Measurements from ENCODE around the gene SOSTDC1. TPM values are rescaled to one million over a fixed set of nuclear protein-coding genes. Genes with fewer than 3 reads are reported as not detected.
"Not testable (repeated sequence)": the region's sequence is repeated elsewhere in the genome, so short reads cannot be mapped to it uniquely, and the experiment has no call there.

SOSTDC1 gene
- total RNA-seq, 3 donors from 2014 or later = 3.7 to 6.7 (median 5.1) TPM

DNA sequence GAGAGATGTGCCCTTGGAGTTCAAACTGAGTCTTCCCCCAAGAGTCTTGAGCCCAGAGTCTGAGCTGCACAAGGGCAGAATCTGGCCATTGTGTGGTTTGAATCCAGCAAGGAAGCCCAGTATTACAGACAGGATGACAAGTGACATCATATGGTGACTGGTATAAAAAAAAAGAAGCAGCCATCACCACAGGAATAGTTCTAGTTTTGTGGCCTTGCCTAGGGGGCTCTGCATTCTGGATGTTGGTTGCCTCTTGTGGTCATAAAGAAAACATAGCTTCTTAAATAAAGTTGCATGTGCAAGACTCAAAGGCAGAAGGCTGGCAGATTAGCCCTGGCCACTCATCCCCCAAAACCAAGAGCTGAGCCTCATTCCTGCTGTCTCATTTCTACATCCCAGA is 44.3 kb upstream of the SOSTDC1 start:
- H3K4me1 ChIP-seq (ENCODE audit: low read depth) = no peaks in the 10 kb centered on the region
- intact Hi-C loops (cut with DNase I, micrococcal nuclease) = no loop called here
- no peaks in the 10 kb centered on the region for H3K36me3 ChIP-seq (ENCODE audit: low read depth)
- no peak for DNase-seq
- no peak for ATAC-seq
- H3K9me3 ChIP-seq = no peaks in the 10 kb centered on the region
- no peak overlapping the region for H3K4me3 ChIP-seq
- TF ChIP-seq, protein P1, sequence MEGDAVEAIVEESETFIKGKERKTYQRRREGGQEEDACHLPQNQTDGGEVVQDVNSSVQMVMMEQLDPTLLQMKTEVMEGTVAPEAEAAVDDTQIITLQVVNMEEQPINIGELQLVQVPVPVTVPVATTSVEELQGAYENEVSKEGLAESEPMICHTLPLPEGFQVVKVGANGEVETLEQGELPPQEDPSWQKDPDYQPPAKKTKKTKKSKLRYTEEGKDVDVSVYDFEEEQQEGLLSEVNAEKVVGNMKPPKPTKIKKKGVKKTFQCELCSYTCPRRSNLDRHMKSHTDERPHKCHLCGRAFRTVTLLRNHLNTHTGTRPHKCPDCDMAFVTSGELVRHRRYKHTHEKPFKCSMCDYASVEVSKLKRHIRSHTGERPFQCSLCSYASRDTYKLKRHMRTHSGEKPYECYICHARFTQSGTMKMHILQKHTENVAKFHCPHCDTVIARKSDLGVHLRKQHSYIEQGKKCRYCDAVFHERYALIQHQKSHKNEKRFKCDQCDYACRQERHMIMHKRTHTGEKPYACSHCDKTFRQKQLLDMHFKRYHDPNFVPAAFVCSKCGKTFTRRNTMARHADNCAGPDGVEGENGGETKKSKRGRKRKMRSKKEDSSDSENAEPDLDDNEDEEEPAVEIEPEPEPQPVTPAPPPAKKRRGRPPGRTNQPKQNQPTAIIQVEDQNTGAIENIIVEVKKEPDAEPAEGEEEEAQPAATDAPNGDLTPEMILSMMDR (IDR thresholded peaks at IDR 0.05) = no peak

DNA sequence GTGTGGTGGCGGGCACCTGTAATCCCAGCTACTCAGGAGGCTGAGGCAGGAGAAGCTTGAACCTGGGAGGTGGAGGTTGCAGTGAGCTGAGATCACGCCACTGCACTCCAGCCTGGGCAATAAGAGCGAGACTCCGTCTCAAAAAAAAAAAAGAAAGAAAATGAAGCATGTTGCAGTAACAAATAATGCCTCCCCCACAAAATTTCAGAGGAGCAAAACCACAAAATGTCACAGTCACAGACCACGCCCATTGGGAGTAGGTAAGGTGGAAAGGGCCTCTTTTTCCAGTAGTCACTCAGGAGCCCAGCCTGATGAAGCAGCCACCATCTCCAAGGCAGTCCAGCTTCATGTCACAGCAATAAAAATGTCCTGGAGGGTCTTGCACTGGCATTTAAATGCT is 40.9 kb upstream of the SOSTDC1 start:
- not testable (repeated sequence) for DNase-seq

DNA sequence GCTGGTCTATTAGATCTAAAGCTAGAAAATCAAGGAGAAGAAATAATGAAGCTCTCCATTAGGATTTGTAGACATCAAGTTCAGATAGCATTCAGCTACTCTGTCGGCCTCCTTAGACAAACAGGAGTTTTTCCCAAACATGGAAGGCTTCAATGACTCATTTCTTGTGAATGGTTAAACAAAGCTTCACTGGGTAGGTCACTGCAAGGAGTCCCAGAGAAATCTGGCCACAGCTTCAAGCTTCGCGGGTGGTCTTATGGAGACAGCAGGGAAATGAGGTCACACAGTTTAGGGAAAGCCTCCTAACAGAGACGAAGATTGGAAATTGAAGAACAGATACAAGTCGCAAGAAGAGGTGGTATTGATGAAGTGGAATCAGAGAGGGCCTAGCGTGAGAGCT is 38.5 kb upstream of the SOSTDC1 start:
- peak in 1 of 3 donors; percentile 14 for DNase-seq
- no peaks in the 10 kb centered on the region for H3K9me3 ChIP-seq
- H3K36me3 ChIP-seq (ENCODE audit: low read depth) = no peaks in the 10 kb centered on the region
- intact Hi-C loops (cut with DNase I, micrococcal nuclease) = no loop called here
- TF ChIP-seq, protein P1 (IDR thresholded peaks at IDR 0.05) = no peak
- peak; percentile 29 for ATAC-seq
- H3K4me3 ChIP-seq = no peak overlapping the region
- H3K4me1 ChIP-seq (ENCODE audit: low read depth) = no peaks in the 10 kb centered on the region

More for the DNA sequence above, 40.9 kb upstream of the SOSTDC1 start:
- H3K9me3 ChIP-seq; intact Hi-C loops (cut with DNase I, micrococcal nuclease); H3K36me3 ChIP-seq (ENCODE audit: low read depth); ATAC-seq; H3K4me3 ChIP-seq; H3K4me1 ChIP-seq (ENCODE audit: low read depth): not testable (repeated sequence)

DNA sequence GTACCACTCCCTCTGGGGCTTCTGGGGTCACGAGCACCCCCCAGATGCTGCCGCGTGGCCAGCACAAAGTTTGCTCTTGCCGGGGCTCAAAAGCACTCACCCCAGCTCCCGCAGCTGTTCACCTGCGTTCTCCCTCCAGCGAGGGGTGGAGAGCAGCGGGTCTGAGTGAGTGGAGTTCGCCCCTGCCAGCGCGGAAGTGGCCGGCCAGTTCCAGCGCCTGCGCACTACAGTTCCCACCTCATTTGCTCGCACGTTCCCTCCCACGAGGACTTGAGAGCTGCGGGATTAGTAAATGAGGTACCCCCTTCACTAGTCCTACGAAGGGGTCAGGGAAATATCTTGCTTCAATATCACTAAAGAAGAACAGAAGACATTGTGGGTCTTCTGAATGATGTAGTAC is 36.8 kb upstream of the SOSTDC1 start:
- Histone ChIP-seq H3K4me3 (no peak overlapping the region), H3K36me3 (ENCODE audit: low read depth) (no peaks in the 10 kb centered on the region), H3K4me1 (ENCODE audit: low read depth) (no peaks in the 10 kb centered on the region), H3K9me3 (no peaks in the 10 kb centered on the region)
- DNase-seq = no peak
- intact Hi-C loops (cut with DNase I, micrococcal nuclease) = no loop called here
- no peak for ATAC-seq
- TF ChIP-seq, protein P1 (IDR thresholded peaks at IDR 0.05) = no peak

DNA sequence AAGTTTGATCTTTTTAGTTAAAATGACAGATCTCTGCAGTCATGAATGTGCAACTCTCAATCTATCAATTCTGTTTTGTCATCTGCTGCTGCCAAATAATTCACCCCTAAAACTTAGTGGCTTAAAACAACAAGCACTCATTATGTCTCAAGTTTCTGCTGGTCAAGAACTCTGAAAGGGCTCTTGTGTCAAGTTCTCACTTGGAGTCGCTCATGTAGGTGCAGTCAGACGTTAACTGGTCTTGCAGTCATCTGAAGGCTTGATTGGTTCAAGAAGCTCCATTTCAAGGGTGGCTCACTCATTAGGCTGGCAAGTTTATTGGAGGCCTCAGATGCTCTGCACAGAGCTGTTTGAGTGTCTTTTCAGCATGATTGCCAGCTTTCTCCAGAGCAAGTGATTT is 32.6 kb upstream of the SOSTDC1 start:
- DNase-seq (no peak), ATAC-seq (no peak)
- intact Hi-C loops (cut with DNase I, micrococcal nuclease) = no loop called here
- no peaks in the 10 kb centered on the region for H3K36me3 ChIP-seq (ENCODE audit: low read depth)
- TF ChIP-seq, protein P1 (IDR thresholded peaks at IDR 0.05) = no peak
- no peaks in the 10 kb centered on the region for H3K4me1 ChIP-seq (ENCODE audit: low read depth)
- H3K4me3 ChIP-seq = no peak overlapping the region
- no peaks in the 10 kb centered on the region for H3K9me3 ChIP-seq

DNA sequence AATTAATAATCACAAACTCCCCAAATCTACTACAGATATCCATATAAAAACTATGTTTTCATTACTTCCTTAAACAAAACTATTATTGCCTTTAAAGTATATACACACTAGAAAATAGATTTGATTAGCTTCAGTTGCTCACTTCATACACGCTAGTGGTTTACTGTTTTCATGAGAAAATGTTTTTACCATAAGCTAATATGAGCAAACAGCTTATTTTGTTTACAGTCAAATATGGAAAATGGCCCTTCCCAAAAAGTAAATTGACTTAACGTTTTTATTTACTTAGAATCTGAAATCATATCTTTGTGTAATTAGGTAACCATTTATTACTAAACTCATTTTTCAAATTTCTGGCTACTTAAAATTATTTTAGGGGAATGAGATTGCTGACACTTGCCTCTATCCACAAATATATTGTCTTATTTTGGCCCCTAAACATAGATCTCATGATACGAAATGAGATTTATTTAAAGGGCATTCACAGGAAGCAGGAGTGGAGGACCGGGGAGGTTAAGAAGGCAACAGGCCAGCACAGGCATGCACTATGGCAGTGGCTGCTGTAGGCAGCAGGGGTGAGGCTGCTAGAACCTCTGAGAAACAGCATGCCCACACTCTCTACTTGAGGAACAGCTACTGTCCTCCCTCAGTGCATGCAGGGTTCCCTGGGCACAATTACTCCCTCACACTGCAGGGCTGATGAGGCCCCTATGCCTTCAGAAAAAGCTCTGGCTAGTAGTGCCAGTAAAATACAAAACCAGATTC is 29.6 kb upstream of the SOSTDC1 start:
- no peak for DNase-seq
- Histone ChIP-seq H3K36me3 (ENCODE audit: low read depth) (no peaks in the 10 kb centered on the region), H3K4me3 (no peak overlapping the region), H3K4me1 (ENCODE audit: low read depth) (no peaks in the 10 kb centered on the region), H3K9me3 (no peaks in the 10 kb centered on the region)
- peak; percentile 29 for ATAC-seq
- intact Hi-C loops (cut with DNase I, micrococcal nuclease) = no loop called here
- TF ChIP-seq, protein P1 (IDR thresholded peaks at IDR 0.05) = no peak
